IPS-20b (cell line): ENCODE results near the gene MBOAT2.

Experiments used
- H3K27ac ChIP-seq: one replicate; pipeline ENCODE4 v1.5.1; 2013; ENCODE audit warnings: low read length
- H3K27me3 ChIP-seq: 2 replicates; pipeline ENCODE4 v1.6.1; 2013; ENCODE audit warnings: mild to moderate bottlenecking, low read length, inconsistent platforms; ENCODE audit not compliant: insufficient read depth
- H3K36me3 ChIP-seq: 2 replicates; pipeline ENCODE4 v1.6.1; 2013; ENCODE audit warnings: low read depth, mild to moderate bottlenecking, inconsistent platforms, low read length, moderate library complexity; ENCODE audit not compliant: insufficient read depth
- H3K4me1 ChIP-seq: 2 replicates; pipeline ENCODE4 v1.6.1; 2013; ENCODE audit warnings: mild to moderate bottlenecking, control low read depth, inconsistent platforms, low read length, moderate library complexity; ENCODE audit not compliant: insufficient read depth
- H3K4me3 ChIP-seq: 2 replicates; pipeline ENCODE4 v1.5.1; 2013; ENCODE audit warnings: mild to moderate bottlenecking, low read length, inconsistent platforms
- H3K9ac ChIP-seq: 2 replicates; pipeline ENCODE4 v1.6.1; 2013; ENCODE audit warnings: low read depth, mild to moderate bottlenecking, inconsistent platforms, low read length, moderate library complexity
- H3K9me3 ChIP-seq: 2 replicates; pipeline ENCODE4 v1.6.1; 2013; ENCODE audit warnings: mild to moderate bottlenecking, low read depth, low read length, inconsistent platforms; ENCODE audit not compliant: insufficient read depth

The MBOAT2 gene

GRCh38 chr2:8867363-8867762 lies 136.1 kb downstream of the MBOAT2 start:
- H3K9me3 ChIP-seq, result no peaks in the 10 kb centered on the region
- no peak overlapping the region for H3K9ac ChIP-seq
- H3K27ac ChIP-seq, result no peak overlapping the region
- no peak overlapping the region for H3K4me3 ChIP-seq
- H3K27me3 ChIP-seq, result no peaks in the 10 kb centered on the region
- H3K4me1 ChIP-seq, result no peaks in the 10 kb centered on the region
- peaks cover 6% of the 10 kb centered on the region; the same call in 1 of the 2 replicates for H3K36me3 ChIP-seq

- Histone ChIP-seq H3K36me3 (peaks cover 7% of the 10 kb centered on the region), H3K27me3 (no peaks in the 10 kb centered on the region), H3K27ac (no peak overlapping the region), H3K9ac (no peak overlapping the region), H3K4me1 (no peaks in the 10 kb centered on the region), H3K4me3 (no peak overlapping the region), H3K9me3 (no peaks in the 10 kb centered on the region)
These were observed 140.0 kb downstream of the MBOAT2 start for GRCh38 chr2:8863331-8863953.

- Histone ChIP-seq H3K4me1 (no peaks in the 10 kb centered on the region), H3K36me3 (peaks cover 7% of the 10 kb centered on the region), H3K4me3 (no peak overlapping the region), H3K27ac (no peak overlapping the region), H3K9me3 (no peaks in the 10 kb centered on the region), H3K27me3 (no peaks in the 10 kb centered on the region), H3K9ac (no peak overlapping the region)
These were observed 141.3 kb downstream of the MBOAT2 start for GRCh38 chr2:8862230-8862629.

GRCh38 chr2:8861797-8862196 lies 141.7 kb downstream of the MBOAT2 start:
- no peaks in the 10 kb centered on the region for H3K4me1 ChIP-seq
- H3K4me3 ChIP-seq, result no peak overlapping the region
- H3K36me3 ChIP-seq, result peaks cover 7% of the 10 kb centered on the region
- no peaks in the 10 kb centered on the region for H3K27me3 ChIP-seq
- no peaks in the 10 kb centered on the region for H3K9me3 ChIP-seq
- no peak overlapping the region for H3K27ac ChIP-seq
- H3K9ac ChIP-seq, result no peak overlapping the region

GRCh38 chr2:8860239-8860638 lies 143.2 kb downstream of the MBOAT2 start:
- Histone ChIP-seq H3K4me3 (no peak overlapping the region), H3K9ac (no peak overlapping the region), H3K4me1 (no peaks in the 10 kb centered on the region; the same call in 1 of the 2 replicates), H3K36me3 (peaks cover 7% of the 10 kb centered on the region), H3K27me3 (no peaks in the 10 kb centered on the region), H3K9me3 (no peaks in the 10 kb centered on the region), H3K27ac (no peak overlapping the region)

GRCh38 chr2:8858910-8859309 lies 144.6 kb downstream of the MBOAT2 start:
- peaks cover 5% of the 10 kb centered on the region; the same call in 1 of the 2 replicates for H3K4me1 ChIP-seq
- H3K9ac ChIP-seq, result no peak overlapping the region
- peaks cover 7% of the 10 kb centered on the region for H3K36me3 ChIP-seq
- H3K9me3 ChIP-seq, result no peaks in the 10 kb centered on the region
- no peak overlapping the region for H3K4me3 ChIP-seq
- no peaks in the 10 kb centered on the region for H3K27me3 ChIP-seq
- no peak overlapping the region for H3K27ac ChIP-seq

GRCh38 chr2:8858264-8858663 lies 145.2 kb downstream of the MBOAT2 start:
- Histone ChIP-seq H3K36me3 (peaks cover 3% of the 10 kb centered on the region), H3K9ac (no peak overlapping the region), H3K4me3 (no peak overlapping the region), H3K4me1 (peaks cover 5% of the 10 kb centered on the region; the same call in 1 of the 2 replicates), H3K27ac (no peak overlapping the region), H3K27me3 (no peaks in the 10 kb centered on the region), H3K9me3 (no peaks in the 10 kb centered on the region)

GRCh38 chr2:8857709-8858108 lies 145.8 kb downstream of the MBOAT2 start:
- Histone ChIP-seq H3K27me3 (no peaks in the 10 kb centered on the region), H3K4me3 (no peak overlapping the region), H3K4me1 (peaks cover 5% of the 10 kb centered on the region; the same call in 1 of the 2 replicates), H3K9me3 (no peaks in the 10 kb centered on the region), H3K27ac (no peak overlapping the region), H3K9ac (no peak overlapping the region), H3K36me3 (peaks cover 3% of the 10 kb centered on the region)

GRCh38 chr2:8856176-8856575 lies 147.3 kb downstream of the MBOAT2 start:
- Histone ChIP-seq H3K36me3 (no peaks in the 10 kb centered on the region; the same call in none of the 2 replicates), H3K9me3 (no peaks in the 10 kb centered on the region), H3K4me1 (peaks cover 5% of the 10 kb centered on the region; the same call in 1 of the 2 replicates), H3K27ac (no peak overlapping the region), H3K9ac (no peak overlapping the region), H3K27me3 (no peaks in the 10 kb centered on the region), H3K4me3 (no peak overlapping the region)

GRCh38 chr2:8855010-8855409 lies 148.5 kb downstream of the MBOAT2 start:
- Histone ChIP-seq H3K36me3 (no peaks in the 10 kb centered on the region; the same call in 1 of the 2 replicates), H3K27me3 (no peaks in the 10 kb centered on the region), H3K4me3 (no peak overlapping the region), H3K27ac (no peak overlapping the region), H3K4me1 (peaks cover 5% of the 10 kb centered on the region; the same call in 1 of the 2 replicates), H3K9me3 (no peaks in the 10 kb centered on the region; the same call in 1 of the 2 replicates), H3K9ac (no peak overlapping the region)

- H3K27ac ChIP-seq, result no peak overlapping the region
- H3K4me1 ChIP-seq, result peaks cover 5% of the 10 kb centered on the region; the same call in 1 of the 2 replicates
- no peaks in the 10 kb centered on the region; the same call in 1 of the 2 replicates for H3K9me3 ChIP-seq
- H3K36me3 ChIP-seq, result no peaks in the 10 kb centered on the region; the same call in 1 of the 2 replicates
- H3K9ac ChIP-seq, result no peak overlapping the region
- no peak overlapping the region for H3K4me3 ChIP-seq
- H3K27me3 ChIP-seq, result no peaks in the 10 kb centered on the region
These were observed 150.1 kb downstream of the MBOAT2 start for GRCh38 chr2:8853426-8853825.

- no peaks in the 10 kb centered on the region for H3K27me3 ChIP-seq
- H3K36me3 ChIP-seq, result no peaks in the 10 kb centered on the region
- peaks cover 5% of the 10 kb centered on the region; the same call in 1 of the 2 replicates for H3K4me1 ChIP-seq
- H3K9me3 ChIP-seq, result no peaks in the 10 kb centered on the region; the same call in 1 of the 2 replicates
- H3K27ac ChIP-seq, result no peak overlapping the region
- no peak overlapping the region for H3K9ac ChIP-seq
- H3K4me3 ChIP-seq, result no peak overlapping the region
These were observed 151.5 kb downstream of the MBOAT2 start for GRCh38 chr2:8851811-8852560.
